SK-N-SH (cell line): ENCODE measurements around the gene SRD5A1. TPM values are rescaled to one million over a fixed set of nuclear protein-coding genes. Genes with fewer than 3 reads are reported as not detected.

Source experiments
- CTCF ChIA-PET: fragments of 300-600, 350-600 bp; formaldehyde crosslinking; extraction: SDS; loops from one replicate; lab custom pipeline; 2021; lab: Yijun Ruan, JAX
- POLR2A ChIA-PET: fragments of 350-600 bp; sonication (Branson Sonifier 250); formaldehyde crosslinking; extraction: SDS; loops from one replicate; lab custom pipeline; 2020; ENCODE audit warnings: antibody characterized with exemption, inconsistent platforms; lab: Yijun Ruan, JAX
- DNase-seq: peaks from one replicate; pipeline ENCODE4 v3.0.0; 2012
- H2AFZ ChIP-seq: fragments of 200-600 bp; sonication (generic); 2 replicates; pipeline ENCODE4 v1.8.1; 2016; ENCODE audit warnings: antibody characterized with exemption, mild to moderate bottlenecking, low read depth
- H3F3A ChIP-seq: fragments of 200-600 bp; sonication (generic); replicated peaks from 2 replicates; pipeline ENCODE3; 2016; ENCODE audit warnings: antibody characterized with exemption, mild to moderate bottlenecking; ENCODE audit not compliant: insufficient read depth
- H3K27ac ChIP-seq, 2 experiments: fragments of 200-500 bp in 1 of 2; fragments of 200-600 bp in 1 of 2; sonication (Bioruptor generic) in 1 of 2; sonication (generic), shearing (Covaris generic) in 1 of 2; 2 replicates each; pipeline versions ENCODE4 v1.5.1 to v1.6.1; 2014 to 2016; ENCODE audit warnings: low read depth in 2 of 2, inconsistent platforms in 1 of 2, low read length in 1 of 2, mild to moderate bottlenecking in 1 of 2, mixed read lengths in 1 of 2
- H3K27me3 ChIP-seq: fragments of 200-600 bp; sonication (generic), shearing (Covaris generic); 2 replicates; pipeline ENCODE4 v1.6.1; 2016; ENCODE audit warnings: mixed run types; ENCODE audit not compliant: insufficient read depth
- H3K36me3 ChIP-seq, 2 experiments: fragments of 200-500 bp in 1 of 2; fragments of 200-600 bp in 1 of 2; sonication (Bioruptor generic) in 1 of 2; sonication (generic) in 1 of 2; replicated peaks in 1 of 2; 2 replicates each; pipeline versions ENCODE3 to v1.5.1; 2014 to 2016; ENCODE audit warnings: low read length in 1 of 2, mild to moderate bottlenecking in 1 of 2; ENCODE audit not compliant: insufficient read depth in 2 of 2, control insufficient read depth in 1 of 2
- H3K4me1 ChIP-seq, 2 experiments: fragments of 200-500 bp in 1 of 2; fragments of 200-600 bp in 1 of 2; sonication (Bioruptor generic) in 1 of 2; sonication (generic), shearing (Covaris generic) in 1 of 2; 2 replicates each; pipeline versions ENCODE4 v1.5.1 to v1.6.1; 2014 to 2016; ENCODE audit warnings: low read depth in 1 of 2, low read length in 1 of 2, mixed run types in 1 of 2; ENCODE audit not compliant: insufficient read depth in 2 of 2, control insufficient read depth in 1 of 2
- H3K4me2 ChIP-seq: fragments of 200-600 bp; sonication (generic), shearing (Covaris generic); 2 replicates; pipeline ENCODE4 v1.6.1; 2017; ENCODE audit warnings: mixed run types
- H3K4me3 ChIP-seq, 2 experiments: fragments of 200-500 bp in 1 of 2; fragments of 200-600 bp in 1 of 2; sonication (Bioruptor generic) in 1 of 2; sonication (generic), shearing (Covaris generic) in 1 of 2; 2 replicates each; pipeline versions ENCODE4 v1.5.1 to v1.8.1; 2014 to 2016; ENCODE audit warnings: low read depth in 2 of 2, inconsistent platforms in 1 of 2, low read length in 1 of 2, mild to moderate bottlenecking in 1 of 2, mixed read lengths in 1 of 2, moderate library complexity in 1 of 2
- H3K79me2 ChIP-seq: fragments of 200-600 bp; sonication (generic); 2 replicates; pipeline ENCODE4 v1.8.1; 2017; ENCODE audit warnings: mild to moderate bottlenecking; ENCODE audit not compliant: insufficient read depth
- H3K9ac ChIP-seq: fragments of 200-600 bp; sonication (generic); 2 replicates; pipeline ENCODE4 v1.6.1; 2017; ENCODE audit warnings: mixed run types
- H3K9me2 ChIP-seq: fragments of 200-600 bp; sonication (generic); 2 replicates; pipeline ENCODE4 v1.6.1; 2017; ENCODE audit warnings: mixed run types
- H3K9me3 ChIP-seq: fragments of 200-600 bp; sonication (generic); 2 replicates; pipeline ENCODE4 v1.6.1; 2017; ENCODE audit warnings: mixed run types, mild to moderate bottlenecking, moderate library complexity
- H4K20me1 ChIP-seq: fragments of 200-600 bp; sonication (generic); 2 replicates; pipeline ENCODE4 v1.6.1; 2017; ENCODE audit warnings: mild to moderate bottlenecking, mixed run types; ENCODE audit not compliant: insufficient read depth
- CTCF ChIP-seq: fragments of 200-600 bp; sonication (generic); IDR thresholded peaks from 2 replicates; pipeline ENCODE4 v1.6.1; 2017; ENCODE audit warnings: antibody characterized with exemption, mild to moderate bottlenecking, moderate library complexity
- ELF1 ChIP-seq: IDR thresholded peaks from 2 replicates; pipeline ENCODE4 v1.4.0; 2012
- EP300 ChIP-seq, 2 experiments: IDR thresholded peaks; 2 replicates each; pipeline versions ENCODE4 v1.4.0 to v1.6.1; 2012; ENCODE audit warnings: borderline replicate concordance in 1 of 2, low read depth in 1 of 2, low read length in 1 of 2
- FOSL2 ChIP-seq: IDR thresholded peaks from 2 replicates; pipeline ENCODE4 v1.4.0; 2012; ENCODE audit warnings: low read depth, mild to moderate bottlenecking, moderate library complexity, borderline replicate concordance
- FOXJ3 ChIP-seq: sonication (generic); formaldehyde crosslinking; IDR thresholded peaks from 2 replicates; pipeline ENCODE4 v1.5.1; 2020; ENCODE audit warnings: mild to moderate bottlenecking, missing genetic modification reagents
- GATA2 ChIP-seq: sonication (generic); formaldehyde crosslinking; IDR thresholded peaks from 2 replicates; pipeline ENCODE4 v1.5.0; 2020; ENCODE audit warnings: mild to moderate bottlenecking, missing genetic modification reagents
- RAD21 ChIP-seq: IDR thresholded peaks from 2 replicates; pipeline ENCODE4 v1.6.1; 2012; ENCODE audit warnings: mild to moderate bottlenecking, low read length
- RCOR1 ChIP-seq: fragments of 150-350 bp; IDR thresholded peaks from 2 replicates; pipeline ENCODE4 v1.6.1; 2017; ENCODE audit warnings: antibody characterized with exemption, low read length
- SIN3A ChIP-seq: IDR thresholded peaks from 2 replicates; pipeline ENCODE4 v1.6.1; 2012; ENCODE audit warnings: low read depth, mild to moderate bottlenecking, low read length, moderate library complexity, borderline replicate concordance
- SMC3 ChIP-seq: IDR thresholded peaks from 2 replicates; pipeline ENCODE4 v1.6.1; 2012; ENCODE audit warnings: low read depth, low read length, improper control_type of control experiment
- TCF12 ChIP-seq: IDR thresholded peaks from 2 replicates; pipeline ENCODE4 v1.4.0; 2012
- TEAD4 ChIP-seq: IDR thresholded peaks from 2 replicates; pipeline ENCODE4 v1.4.0; 2012; ENCODE audit warnings: mild to moderate bottlenecking, borderline replicate concordance; ENCODE audit not compliant: insufficient read depth
- YY1 ChIP-seq: IDR thresholded peaks from 2 replicates; pipeline ENCODE4 v1.4.0; 2012; ENCODE audit warnings: low read depth, mild to moderate bottlenecking
- WGBS: methylation state at CpG from one replicate; pipeline ENCODE4 v1.1.6; 2017; ENCODE audit warnings: low lambda C conversion rate; 5-methylcytosine and 5-hydroxymethylcytosine counted together
- polyA plus RNA-seq, 3 experiments: library from polyadenylated mRNA; depleted of rRNA; stranded (reverse); fragments of >200 nt; gene quantifications; 2 replicates each; pipeline ENCODE4 v1.2.3, GENCODE V29; 2012
- TF ChIP-seq, protein P1 (sequence below): IDR thresholded peaks from 2 replicates; pipeline ENCODE4 v1.4.0; 2012; ENCODE audit warnings: low read depth, borderline replicate concordance
- TF ChIP-seq, protein P2 (sequence below): IDR thresholded peaks from 2 replicates; pipeline ENCODE4; 2012

SRD5A1 gene
- polyA plus RNA-seq, 1 of the 3 experiments (the other 2 are of a cell fraction) = 24.0 TPM

DNA sequence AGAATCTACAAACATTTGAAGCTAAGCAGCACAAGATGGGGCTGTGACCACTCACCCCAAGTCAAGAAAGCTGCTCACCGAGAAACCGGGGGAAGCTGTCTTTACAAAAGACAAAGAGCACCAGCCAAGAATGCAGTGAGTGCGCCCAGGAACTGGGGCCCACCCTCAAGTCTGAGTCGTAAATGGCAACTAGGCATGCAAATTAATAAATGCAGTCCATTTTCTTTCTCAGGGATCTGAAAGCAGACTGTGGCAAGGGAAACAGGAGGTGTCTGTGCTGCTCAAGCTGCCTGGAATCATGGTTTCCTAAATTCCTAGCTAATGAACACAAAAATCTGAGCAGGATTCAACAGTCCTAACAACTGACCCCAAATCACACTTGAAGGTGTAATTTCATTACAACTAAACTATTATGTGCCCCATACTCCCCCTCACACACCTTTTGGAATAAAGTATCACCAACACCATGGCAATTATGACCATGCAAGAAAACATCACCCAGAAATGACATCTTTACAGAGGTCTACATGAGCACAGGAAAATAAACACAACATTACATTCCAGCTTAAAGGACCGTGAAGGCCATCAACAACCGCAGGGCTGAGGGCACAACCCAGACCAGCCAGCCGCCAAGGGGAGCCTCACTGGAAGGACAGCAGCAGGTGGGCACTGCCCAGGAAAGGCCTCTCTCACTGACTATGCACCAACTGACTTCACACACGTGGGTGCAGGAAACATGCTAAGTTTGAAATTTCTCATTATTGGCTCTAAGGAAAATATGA, 18.0 kb upstream of the SRD5A1 start (continued):
- TF ChIP-seq CTCF (no peak), TEAD4 (no peak), RAD21 (no peak), YY1 (no peak)
- TF ChIP-seq, protein P1, sequence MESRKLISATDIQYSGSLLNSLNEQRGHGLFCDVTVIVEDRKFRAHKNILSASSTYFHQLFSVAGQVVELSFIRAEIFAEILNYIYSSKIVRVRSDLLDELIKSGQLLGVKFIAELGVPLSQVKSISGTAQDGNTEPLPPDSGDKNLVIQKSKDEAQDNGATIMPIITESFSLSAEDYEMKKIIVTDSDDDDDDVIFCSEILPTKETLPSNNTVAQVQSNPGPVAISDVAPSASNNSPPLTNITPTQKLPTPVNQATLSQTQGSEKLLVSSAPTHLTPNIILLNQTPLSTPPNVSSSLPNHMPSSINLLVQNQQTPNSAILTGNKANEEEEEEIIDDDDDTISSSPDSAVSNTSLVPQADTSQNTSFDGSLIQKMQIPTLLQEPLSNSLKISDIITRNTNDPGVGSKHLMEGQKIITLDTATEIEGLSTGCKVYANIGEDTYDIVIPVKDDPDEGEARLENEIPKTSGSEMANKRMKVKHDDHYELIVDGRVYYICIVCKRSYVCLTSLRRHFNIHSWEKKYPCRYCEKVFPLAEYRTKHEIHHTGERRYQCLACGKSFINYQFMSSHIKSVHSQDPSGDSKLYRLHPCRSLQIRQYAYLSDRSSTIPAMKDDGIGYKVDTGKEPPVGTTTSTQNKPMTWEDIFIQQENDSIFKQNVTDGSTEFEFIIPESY = no peak
- TF ChIP-seq, protein P2, sequence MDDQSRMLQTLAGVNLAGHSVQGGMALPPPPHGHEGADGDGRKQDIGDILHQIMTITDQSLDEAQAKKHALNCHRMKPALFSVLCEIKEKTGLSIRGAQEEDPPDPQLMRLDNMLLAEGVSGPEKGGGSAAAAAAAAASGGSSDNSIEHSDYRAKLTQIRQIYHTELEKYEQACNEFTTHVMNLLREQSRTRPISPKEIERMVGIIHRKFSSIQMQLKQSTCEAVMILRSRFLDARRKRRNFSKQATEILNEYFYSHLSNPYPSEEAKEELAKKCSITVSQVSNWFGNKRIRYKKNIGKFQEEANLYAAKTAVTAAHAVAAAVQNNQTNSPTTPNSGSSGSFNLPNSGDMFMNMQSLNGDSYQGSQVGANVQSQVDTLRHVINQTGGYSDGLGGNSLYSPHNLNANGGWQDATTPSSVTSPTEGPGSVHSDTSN = no peak

GRCh38 chr5:6616632-6617031, 16.6 kb upstream of the SRD5A1 start:
- DNase-seq = no peak
- Histone ChIP-seq H3K4me3 (no peak overlapping the region), H3K4me2 (no peak overlapping the region), H4K20me1 (peaks cover 47% of the 10 kb centered on the region), H3K9me3 (no peaks in the 10 kb centered on the region), H3F3A (peaks cover 14% of the 10 kb centered on the region), H3K9ac (no peak overlapping the region), H3K9me2 (no peaks in the 10 kb centered on the region), H2AFZ (no peak overlapping the region), H3K27me3 (no peaks in the 10 kb centered on the region), H3K4me1 (no peaks in the 10 kb centered on the region), H3K79me2 (peaks cover 83% of the 10 kb centered on the region), H3K36me3 (peaks cover 60 to 91% of the 10 kb centered on the region in 2 experiments), H3K27ac (no peak overlapping the region)
- TF ChIP-seq, protein P2 = no peak
- no peak for TF ChIP-seq TCF12
- TF ChIP-seq, protein P1 = no peak
- TF ChIP-seq GATA2 = no peak
- no peak for TF ChIP-seq SMC3
- no peak for TF ChIP-seq SIN3A
- no peak for TF ChIP-seq FOSL2
- TF ChIP-seq EP300 (IDR thresholded peaks at IDR 0.05; ENCODE audit: borderline replicate concordance in 1 of 2, low read depth in 1 of 2, low read length in 1 of 2) = no peak
- no peak for TF ChIP-seq RCOR1
- TF ChIP-seq ELF1 = no peak
- TF ChIP-seq FOXJ3 (CRISPR knock-in tag) = no peak
- TF ChIP-seq YY1 = no peak
- CTCF ChIA-PET = no interaction called here
- WGBS = 83% methylated on average over 5 of the region's 6 CpGs
- POLR2A ChIA-PET = no interaction called here
